NCI-H82 treated with DMSO at 0.1 percent for 48 hours (cell line): ENCODE measurements around the gene PTPRN2.

Experiments used
- DNase-seq: peaks from one replicate; lab custom pipeline; 2025; ENCODE audit not compliant: unreplicated experiment; lab: John Stamatoyannopoulos, UW

The PTPRN2 gene

DNA sequence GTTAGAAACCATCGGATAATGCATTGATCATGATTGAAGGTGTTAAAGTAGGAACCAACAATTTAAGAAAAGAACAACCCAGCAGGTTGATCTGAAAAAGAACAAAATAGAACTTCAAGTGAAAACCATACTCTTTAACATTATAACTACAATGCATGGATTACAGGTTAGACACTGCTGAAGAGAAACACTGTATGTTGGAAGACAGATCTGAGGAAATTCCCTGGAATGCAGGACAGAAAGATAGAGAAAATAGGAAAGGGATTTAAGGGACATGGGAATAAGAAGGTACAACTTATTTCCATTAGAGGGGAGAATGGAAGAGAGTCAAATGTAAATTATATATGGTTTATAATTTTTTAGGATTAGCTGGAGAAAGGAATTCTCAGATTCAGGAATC is 947.5 kb downstream of the PTPRN2 start:
- no peak for DNase-seq

DNA sequence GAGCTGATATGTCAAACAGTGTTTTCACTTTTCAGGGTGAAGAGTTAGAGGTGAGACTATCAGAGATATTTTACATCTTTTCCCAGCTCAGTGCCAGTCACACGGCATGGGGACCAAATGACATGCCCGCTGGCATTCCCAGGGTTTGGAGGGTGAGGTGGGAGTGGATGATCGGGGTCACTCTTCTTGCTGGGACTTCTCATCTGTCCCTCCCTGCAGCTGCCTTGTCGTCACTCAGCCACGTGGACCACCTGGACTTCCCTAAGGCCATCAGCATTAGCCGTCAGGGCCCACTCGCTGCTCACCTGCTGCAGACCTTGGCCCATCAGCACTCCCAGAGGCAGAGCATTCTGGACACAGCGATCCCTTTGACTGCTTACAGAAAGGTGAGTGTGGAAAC is 949.1 kb downstream of the PTPRN2 start:
- DNase-seq: no peak

DNA sequence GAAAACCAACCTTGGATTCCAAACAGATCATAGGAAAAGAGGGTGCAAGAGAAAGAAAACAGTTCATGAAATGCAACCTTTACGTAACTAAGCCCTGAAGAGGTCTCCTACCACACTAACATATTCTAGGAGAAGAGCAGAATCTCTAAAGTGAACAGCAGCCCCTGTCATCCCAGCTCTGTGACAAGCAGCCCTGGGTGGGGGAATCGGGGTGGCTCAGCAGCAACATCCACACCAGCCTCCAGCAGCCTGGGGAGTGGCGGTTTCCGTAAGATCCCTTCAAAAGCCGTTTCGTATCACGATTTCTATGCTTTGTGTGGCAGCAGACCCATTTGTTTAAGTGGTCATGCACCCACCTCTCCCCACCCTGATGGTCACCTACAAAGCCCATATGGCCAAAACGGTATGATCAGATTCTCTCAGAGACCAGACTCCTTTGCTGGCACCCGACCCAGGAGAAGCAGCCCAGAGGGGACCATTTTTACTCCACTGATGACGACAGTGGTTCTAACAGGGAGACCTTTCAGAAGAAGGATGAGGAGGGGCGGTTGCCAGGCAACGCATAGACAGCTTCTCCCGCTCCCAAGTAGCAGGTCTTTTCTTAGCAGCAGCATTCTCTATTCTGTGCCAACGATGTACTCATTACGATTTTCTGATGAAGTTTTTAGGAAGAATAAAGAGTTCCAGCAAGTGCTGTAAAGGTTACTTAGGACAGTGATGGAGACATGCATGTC is 950.2 kb downstream of the PTPRN2 start:
- no peak for DNase-seq

DNA sequence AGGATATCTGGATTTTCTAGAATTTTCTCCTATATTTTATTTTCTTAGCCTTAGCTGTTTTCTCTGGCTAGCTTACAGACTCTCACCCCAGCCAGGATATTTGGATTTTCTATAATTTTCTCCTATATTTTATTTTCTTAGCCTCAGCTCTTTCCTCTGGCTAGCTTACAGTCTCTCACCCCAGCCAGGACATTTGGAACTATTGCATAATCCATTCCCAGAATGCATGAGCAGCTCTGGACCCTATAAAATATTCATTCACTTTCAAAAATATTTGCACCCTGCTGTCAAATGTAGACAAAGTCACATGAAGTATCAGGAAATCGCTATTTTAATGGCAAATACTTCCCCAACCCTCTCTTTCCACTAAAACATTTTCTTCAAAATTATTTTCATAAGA is 952.0 kb downstream of the PTPRN2 start:
- DNase-seq: no peak

DNA sequence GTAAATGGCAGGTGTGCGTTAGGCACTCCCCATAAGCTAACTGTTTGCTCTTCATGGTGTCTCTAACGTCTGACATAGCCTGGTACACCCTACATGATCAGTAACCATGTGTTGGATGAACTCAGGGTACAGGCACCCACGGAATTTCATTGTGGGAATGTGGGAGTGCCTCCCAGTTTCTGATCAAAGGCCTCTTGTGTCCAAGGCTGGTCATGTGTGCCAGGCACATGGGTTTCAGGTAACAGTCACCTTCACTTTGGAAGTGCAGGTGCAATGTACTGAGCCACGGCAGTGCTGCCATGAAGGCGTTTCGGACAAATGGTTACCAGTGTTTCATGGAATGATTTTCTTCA is 952.5 kb downstream of the PTPRN2 start:
- DNase-seq: no peak

DNA sequence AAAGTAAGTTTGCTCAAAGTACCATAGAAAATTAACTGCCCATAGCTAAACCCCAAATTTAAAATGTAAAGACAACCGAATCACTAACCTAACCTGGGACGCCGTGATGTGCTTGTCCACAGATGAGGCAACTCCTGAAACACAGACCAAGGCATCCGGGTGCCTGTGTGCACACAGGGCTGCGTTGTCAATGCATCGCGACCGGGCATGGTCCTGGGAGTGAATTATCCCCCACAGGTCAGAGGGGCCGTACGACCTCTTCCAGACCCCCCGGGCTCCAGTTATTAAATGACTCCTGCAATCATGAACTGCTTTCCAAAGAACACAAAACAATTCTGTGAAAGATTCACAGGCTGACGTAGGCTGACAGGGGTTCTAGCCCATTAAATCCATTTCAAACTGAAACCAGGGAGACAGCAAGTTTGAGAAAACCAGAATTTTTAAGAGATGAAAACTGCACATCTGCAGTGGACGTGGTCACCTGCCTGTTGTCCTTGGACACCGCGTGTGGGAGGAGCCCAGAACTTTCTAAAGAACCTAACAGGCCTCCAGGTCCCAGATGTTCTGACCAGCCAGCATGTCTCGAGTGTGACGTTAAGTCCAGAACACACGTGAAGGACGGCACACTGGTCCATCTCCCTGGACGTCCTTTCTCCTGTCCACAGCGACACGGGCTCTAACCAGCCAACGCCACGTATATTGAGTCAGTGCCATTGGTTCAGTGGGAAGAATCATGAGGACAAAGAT is 953.0 kb downstream of the PTPRN2 start:
- no peak for DNase-seq

DNA sequence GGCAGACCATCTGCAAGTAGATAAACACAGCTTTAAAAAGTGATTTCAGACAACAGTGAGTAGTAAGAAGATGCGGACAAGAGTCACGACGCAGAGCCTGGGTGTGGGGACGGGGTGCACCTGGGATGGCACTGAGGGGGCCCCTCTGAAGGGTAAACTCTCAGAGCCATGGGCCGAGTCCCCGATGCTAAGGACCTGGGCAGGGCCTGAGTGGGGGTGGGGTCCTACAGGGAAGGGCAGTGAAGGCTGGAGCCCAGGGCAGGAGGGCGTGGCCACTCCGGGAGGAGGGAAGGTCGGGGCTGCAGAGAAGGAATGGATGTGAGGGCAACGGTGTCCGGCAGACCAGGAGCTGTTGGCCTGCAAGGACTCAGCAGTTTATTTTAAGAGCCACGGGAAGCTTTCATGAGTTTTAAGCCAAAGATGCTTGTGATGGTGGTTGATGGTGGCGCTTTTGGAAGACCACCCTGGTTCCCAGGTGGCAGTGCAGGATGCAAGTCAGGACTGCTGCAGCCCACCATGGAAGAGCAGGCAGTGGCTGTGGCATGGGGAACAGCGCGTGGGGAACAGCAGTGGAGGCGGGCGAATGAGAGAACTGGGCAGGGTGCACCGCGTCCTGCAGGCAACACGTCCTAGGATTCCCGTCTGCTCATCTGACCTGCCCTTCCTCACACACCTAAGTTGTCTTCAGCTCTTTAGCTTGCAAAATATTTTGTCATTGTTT is 954.0 kb downstream of the PTPRN2 start:
- DNase-seq: no peak

DNA sequence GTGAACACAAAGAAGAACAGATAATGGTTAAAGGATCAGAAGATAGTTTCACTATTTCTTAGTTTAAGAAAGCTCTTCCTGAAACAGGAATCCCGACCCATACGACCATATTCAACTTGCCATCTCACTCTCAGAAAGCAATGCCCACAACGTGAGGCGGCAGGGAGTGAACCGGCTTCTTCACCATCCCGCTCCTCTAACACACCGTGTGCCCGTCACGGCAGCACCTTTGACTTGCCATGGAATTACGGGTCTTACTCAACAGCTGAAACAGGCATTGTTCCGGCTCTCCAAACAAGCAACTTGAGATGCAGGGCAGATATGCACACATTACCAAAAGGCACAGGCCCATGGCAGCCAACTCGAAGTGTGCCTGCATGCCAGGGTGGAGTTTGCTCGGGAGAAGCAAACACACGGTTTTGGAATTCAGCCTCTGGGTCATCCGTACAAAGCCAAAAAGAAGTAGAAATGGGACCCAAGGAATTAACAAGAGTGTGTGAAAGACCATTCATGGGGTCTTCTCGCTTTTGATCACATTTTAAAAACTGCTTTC is 957.2 kb downstream of the PTPRN2 start:
- no peak for DNase-seq

DNA sequence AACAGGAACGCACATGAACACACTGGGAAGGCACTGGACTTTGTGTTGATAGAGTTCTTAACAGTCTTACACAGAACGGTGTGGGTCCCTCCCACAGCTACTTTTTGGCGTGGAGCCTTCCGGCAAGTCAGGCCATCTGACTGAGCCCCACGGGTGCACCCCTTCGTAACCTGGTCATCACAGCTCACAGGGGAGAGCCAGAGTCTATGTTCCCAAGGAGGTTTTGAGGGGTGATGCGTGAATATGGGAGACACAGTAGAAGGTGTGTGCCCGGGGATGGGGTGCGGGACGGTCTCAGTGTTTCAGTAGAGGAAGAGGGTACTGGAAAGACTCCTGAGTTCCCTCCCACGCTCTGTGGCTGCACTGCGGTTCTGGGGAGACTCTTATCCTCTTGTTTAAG is 959.2 kb downstream of the PTPRN2 start:
- no peak for DNase-seq

DNA sequence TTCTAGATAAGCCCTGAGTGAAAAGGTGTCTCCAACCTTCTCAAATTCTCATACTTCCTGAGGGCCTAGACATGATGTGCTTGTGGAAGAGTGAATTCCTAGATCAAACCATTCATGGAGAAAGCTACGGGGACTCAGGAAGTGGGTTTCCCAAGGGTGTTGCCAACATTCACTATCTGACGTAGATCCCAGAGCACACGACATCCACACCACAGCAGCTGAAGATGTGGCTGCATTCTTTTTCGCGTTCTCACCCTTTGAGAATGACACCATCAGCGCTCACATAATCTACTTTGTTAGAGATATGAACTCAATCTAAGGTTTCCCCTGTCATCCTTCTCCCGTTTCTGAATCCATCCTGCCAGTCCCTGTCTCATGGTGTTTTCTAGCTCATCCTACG is 960.0 kb downstream of the PTPRN2 start:
- no peak for DNase-seq

DNA sequence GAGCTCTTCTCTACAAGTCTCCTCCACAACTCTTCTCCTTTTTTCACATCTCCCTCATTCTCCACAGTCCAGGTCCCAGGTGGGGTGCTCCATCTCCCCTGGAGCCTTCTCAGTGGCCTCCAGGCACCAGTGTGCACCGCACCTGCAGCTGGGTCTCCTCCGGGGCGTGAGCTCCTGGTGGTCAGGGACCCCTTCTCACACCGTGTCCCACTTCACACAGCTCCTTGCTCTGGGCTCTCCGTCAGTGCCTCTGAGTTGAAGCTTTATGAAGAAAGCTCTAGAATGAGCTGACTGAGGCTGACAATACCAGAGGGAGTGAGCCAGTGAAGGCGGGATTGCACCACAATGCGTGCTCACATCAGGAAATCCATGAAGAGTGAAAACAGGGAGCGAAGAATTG is 960.6 kb downstream of the PTPRN2 start:
- no peak for DNase-seq

DNA sequence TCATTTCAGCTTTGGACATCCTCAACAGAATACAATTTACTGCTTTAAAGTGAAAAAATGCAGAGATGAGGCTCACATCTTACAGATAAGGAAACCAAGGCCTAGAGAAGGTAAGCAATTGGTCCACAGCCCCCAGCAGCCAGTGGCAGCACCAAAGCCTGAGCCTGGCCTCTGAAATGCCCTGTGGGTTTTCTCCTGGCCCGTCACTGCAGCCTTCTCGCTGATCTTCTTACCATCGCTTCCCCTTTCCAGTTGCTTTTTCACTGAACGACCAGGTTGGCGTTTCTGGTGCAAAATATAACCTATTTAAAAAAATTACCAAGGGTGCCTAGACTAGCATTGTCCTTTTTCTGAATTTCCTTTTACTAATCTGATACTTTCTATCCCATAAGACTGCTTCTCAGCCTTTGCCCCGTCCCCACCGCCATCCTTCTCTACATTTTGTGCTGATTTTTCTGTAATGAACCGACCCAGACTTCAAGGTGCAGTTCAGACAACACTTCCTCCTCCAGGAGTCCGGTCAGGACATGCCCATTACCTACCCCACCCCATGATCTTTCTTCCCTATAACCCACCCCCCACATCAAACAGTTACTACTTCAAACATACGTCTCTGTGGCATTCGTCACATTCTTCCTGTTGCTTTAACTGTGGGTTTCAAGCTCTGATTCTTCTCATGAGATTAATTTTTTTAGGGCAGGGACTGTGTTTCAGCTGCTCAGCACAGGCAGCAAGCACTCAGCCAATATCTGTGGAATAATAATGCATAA is 961.5 kb downstream of the PTPRN2 start:
- no peak for DNase-seq

DNA sequence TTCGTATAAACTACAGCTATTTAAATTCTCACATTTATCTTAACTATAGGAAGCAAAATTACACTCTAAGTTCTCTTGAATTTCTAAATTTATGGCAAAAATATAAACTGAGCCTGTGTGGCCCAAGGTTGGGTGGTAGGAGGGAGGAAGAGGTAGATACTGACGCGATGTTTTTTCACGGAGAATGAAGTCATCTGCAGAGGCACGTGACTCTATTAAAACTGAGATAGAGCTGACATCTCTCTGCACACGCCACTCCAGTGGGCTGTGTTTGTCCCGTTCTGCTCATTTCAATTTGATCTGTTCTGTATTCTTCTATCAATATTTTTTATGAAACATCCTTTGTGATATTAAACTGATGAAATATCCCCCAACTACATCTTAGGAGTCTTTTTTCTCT is 964.1 kb downstream of the PTPRN2 start:
- no peak for DNase-seq

DNA sequence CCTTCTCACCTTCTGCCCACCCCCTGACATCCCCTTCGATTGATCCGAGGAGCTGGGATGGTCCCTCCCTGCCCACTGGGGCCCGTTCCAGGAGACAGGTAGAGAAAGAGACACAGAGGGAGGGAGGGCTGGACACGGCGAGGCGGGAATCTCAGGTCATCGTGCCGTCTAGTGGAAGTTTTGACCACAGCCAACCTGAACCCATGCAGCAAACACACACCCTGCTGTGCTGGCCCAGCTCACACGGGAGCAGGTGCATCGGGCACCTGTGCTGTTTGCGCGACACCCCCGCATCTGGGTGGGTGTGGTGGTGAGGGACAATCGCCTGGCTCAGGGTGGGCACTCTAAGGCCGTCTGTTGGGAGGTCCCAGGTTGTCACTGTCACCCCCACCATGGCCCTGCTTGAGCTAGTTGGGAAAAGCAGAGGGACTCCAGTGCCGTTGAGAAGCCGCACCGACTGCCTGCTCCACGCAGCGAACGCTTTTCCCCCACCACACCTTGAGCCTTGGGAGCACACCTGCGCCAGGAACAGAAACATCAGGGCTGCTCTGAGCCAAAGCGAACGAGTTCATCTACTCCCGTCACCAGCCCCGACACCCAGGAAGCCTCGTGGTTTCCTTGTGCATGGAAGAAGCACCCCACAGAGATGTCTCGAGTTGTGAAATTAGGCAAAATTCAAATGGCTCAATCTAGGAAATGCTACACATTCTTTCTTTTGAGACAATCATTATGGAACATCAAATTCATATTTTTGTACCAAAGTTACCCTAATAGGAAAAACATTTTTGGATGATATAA is 965.0 kb downstream of the PTPRN2 start:
- no peak for DNase-seq

DNA sequence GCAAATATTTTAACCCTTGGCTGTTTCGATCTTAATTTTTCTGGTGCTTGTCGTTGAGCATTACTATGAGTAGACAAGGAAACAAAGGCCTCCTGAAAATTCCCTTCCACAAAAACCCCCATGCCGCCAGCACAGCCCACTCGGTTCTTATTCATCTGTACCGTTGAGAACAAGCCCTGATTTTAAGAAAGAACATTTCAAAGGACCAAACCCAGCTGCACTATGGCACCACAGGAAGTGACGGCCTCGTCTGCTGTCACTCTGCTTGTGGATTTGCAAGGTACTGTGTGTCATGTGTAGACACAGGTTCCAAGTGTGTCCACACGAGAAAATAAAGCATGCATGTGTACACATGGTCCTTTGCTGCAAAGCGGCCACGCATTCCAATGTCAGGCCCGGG is 965.6 kb downstream of the PTPRN2 start:
- DNase-seq: no peak

DNA sequence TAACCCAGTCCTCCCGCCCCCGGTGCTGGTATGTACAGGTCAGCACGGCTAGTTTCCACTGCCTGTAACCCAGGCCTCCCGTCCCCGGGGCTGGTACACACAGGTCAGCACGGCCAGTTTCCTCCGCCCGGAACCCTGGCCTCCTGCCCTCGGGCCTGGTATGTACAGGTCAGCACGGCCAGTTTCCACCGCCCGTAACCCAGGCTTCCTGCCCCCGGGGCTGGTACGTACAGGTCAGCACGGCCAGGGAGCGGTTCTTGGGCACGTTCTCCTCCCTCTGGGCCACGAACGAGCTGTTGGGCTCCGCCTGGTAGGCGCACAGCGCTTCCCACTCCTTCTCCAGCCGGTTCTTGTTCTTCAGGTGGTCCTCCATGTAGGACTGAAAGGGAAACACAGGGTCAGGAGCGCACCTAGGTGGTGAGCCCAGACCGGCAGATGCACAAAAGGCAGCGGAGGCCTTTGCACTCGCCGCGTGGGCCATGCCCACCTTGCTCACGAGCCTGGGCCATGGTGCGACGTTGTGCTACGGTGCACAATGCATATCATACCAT is 966.4 kb downstream of the PTPRN2 start:
- no peak for DNase-seq

DNA sequence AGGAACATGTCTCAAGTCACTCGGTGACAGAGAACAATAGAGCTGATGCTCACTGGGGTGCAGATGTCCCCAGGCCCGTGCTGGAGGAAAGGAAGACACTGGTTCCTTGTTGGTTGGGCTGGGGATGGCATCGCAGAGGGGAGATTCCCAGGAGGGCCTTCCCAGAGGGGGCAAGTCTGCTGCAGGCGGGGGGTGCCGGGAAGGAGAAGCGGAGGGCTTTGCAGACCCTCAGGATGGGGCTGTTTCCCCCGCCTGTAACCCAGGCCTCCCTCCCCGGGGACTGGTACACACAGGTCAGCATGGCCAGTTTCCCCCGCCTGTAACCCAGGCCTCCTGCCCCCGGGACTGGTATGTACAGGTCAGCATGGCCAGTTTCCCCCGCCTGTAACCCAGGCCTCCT is 967.0 kb downstream of the PTPRN2 start:
- no peak for DNase-seq

DNA sequence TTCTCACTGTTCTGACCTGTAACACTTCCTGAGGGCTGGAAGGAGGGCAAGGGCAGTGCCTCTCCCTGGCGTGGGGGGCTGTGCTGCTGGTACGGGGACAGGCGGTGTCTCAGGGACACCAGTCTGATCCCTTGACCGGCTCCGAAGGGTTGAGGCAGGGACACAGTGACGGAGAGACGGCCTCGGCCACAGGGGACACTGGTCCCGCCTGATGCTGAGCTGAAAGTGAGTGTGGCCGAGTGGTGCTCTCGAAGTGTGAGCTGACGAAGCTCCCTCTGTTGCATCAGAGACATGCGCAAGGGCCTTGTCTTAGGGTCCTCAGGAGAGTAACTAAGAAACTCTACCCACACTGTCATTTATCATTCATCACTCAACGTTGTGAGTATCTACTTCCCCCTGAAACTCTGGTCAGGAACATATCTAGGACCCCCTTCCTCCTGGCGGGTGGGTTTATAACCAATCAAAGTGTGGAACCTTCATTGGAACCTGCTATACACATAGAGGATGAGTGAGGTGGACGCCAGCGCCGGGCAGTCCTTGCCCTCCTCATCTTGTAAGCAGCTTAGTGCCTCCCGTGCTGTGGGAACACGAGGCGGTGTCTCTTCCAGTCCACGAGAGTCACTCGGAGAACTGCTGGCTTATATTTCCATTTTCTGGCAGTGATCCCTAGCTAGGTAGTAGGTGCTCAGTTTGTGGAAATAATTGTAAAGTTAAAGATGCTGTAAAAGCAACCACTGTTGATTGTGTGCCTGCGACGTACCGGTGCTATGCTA is 967.7 kb downstream of the PTPRN2 start:
- DNase-seq: no peak
